ENCODE measurements around the gene MMEL1.

MMEL1 gene

GRCh38 chr1:2543543-2544092, 89.2 kb downstream of the MMEL1 start:
- DNase-seq = peak in 9 of 14 donors; percentile 32 to 77 (median 52)

GRCh38 chr1:2542246-2542915, 90.4 kb downstream of the MMEL1 start:
- DNase-seq = no peak

- no peak for DNase-seq
These were observed 91.1 kb downstream of the MMEL1 start for GRCh38 chr1:2541619-2542245.

- no peak for DNase-seq
These were observed 91.9 kb downstream of the MMEL1 start for GRCh38 chr1:2540816-2541492.
